Parathyroid adenoma (tissue), 2 donors: Measurements from ENCODE around the gene PSMB5.

Experiments used
- H2AFZ ChIP-seq: fragments of 300-600 bp; sonication (generic); one replicate; pipeline ENCODE4 v1.7.0; 2017; ENCODE audit warnings: antibody characterized with exemption, mild to moderate bottlenecking
- H3K27ac ChIP-seq: fragments of 300-600 bp; sonication (generic); one replicate; pipeline ENCODE4 v1.7.0; 2017
- H3K27me3 ChIP-seq: fragments of 300-600 bp; sonication (generic); one replicate; pipeline ENCODE4 v1.7.0; 2017; ENCODE audit warnings: low read length; ENCODE audit not compliant: control insufficient read depth, insufficient read depth
- H3K36me3 ChIP-seq: fragments of 300-600 bp; sonication (generic); one replicate; pipeline ENCODE4 v1.7.0; 2017; ENCODE audit warnings: low read length; ENCODE audit not compliant: control insufficient read depth, insufficient read depth
- H3K4me1 ChIP-seq: fragments of 300-600 bp; sonication (generic); one replicate; pipeline ENCODE4 v1.7.0; 2017; ENCODE audit warnings: control low read depth
- H3K4me2 ChIP-seq: fragments of 300-600 bp; sonication (generic); one replicate; pipeline ENCODE4 v1.7.0; 2017; ENCODE audit warnings: low read length
- H3K4me3 ChIP-seq: fragments of 300-600 bp; sonication (generic); one replicate; pipeline ENCODE4 v1.7.0; 2017; ENCODE audit warnings: low read depth, low read length
- H3K79me2 ChIP-seq: fragments of 300-600 bp; sonication (generic); one replicate; pipeline ENCODE4 v1.7.0; 2017; ENCODE audit warnings: control low read depth
- H3K9ac ChIP-seq: fragments of 300-600 bp; sonication (generic); one replicate; pipeline ENCODE4 v1.7.0; 2017; ENCODE audit warnings: mild to moderate bottlenecking
- H3K9me3 ChIP-seq: fragments of 300-600 bp; sonication (generic); one replicate; pipeline ENCODE4 v1.7.0; 2017; ENCODE audit warnings: low read length; ENCODE audit not compliant: control insufficient read depth
- TF ChIP-seq, protein P1 (sequence below): fragments of 300-600 bp; sonication (generic); IDR thresholded peaks from one replicate; pipeline ENCODE4 v1.7.0; 2017; ENCODE audit warnings: antibody characterized with exemption, mild to moderate bottlenecking
- donor health status: primary hyperparathyroidism.

The PSMB5 gene

DNA sequence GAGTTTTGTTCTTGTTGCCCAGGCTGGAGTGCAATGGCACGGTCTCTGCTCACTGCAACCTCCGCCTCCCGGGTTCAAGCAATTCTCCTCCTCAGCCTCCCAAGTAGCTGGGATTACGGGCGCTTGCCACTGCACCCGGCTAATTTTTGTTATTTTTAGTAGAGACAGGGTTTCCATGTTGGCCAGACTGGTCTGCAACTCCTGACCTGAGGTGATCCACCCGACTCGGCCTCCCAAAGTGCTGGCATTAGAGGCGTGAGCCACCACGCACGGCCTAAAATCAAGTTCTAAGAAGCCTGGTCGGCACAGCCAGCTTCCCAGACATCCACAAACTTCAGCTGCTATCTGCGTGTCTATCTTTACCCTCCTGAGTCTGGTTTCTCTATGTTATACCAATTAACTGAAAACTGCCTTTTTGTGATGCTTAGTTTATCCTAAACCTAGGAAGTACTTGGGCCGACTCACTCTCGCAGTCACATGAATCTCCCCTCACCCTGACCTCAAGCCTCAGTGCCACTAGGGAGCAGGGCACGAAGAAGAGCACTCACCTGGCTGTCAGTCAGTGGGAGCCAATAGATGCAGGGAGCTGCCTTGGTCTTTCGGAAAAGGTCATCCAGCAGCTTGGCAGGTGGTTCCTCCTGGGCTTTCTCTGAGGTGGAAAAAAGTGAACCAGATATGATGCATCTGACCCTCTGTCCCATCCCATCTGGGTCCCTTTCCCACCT, 26.0 kb upstream of the PSMB5 start:
- Histone ChIP-seq H3K4me2 (no peak overlapping the region), H3K27ac (no peak overlapping the region), H3K4me3 (no peak overlapping the region), H2AFZ (no peak overlapping the region), H3K9me3 (no peaks in the 10 kb centered on the region), H3K4me1 (peaks cover 19% of the 10 kb centered on the region), H3K36me3 (no peaks in the 10 kb centered on the region), H3K79me2 (peaks cover 2% of the 10 kb centered on the region), H3K9ac (no peak overlapping the region), H3K27me3 (no peaks in the 10 kb centered on the region)
- TF ChIP-seq, protein P1, sequence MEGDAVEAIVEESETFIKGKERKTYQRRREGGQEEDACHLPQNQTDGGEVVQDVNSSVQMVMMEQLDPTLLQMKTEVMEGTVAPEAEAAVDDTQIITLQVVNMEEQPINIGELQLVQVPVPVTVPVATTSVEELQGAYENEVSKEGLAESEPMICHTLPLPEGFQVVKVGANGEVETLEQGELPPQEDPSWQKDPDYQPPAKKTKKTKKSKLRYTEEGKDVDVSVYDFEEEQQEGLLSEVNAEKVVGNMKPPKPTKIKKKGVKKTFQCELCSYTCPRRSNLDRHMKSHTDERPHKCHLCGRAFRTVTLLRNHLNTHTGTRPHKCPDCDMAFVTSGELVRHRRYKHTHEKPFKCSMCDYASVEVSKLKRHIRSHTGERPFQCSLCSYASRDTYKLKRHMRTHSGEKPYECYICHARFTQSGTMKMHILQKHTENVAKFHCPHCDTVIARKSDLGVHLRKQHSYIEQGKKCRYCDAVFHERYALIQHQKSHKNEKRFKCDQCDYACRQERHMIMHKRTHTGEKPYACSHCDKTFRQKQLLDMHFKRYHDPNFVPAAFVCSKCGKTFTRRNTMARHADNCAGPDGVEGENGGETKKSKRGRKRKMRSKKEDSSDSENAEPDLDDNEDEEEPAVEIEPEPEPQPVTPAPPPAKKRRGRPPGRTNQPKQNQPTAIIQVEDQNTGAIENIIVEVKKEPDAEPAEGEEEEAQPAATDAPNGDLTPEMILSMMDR, result no peak

DNA sequence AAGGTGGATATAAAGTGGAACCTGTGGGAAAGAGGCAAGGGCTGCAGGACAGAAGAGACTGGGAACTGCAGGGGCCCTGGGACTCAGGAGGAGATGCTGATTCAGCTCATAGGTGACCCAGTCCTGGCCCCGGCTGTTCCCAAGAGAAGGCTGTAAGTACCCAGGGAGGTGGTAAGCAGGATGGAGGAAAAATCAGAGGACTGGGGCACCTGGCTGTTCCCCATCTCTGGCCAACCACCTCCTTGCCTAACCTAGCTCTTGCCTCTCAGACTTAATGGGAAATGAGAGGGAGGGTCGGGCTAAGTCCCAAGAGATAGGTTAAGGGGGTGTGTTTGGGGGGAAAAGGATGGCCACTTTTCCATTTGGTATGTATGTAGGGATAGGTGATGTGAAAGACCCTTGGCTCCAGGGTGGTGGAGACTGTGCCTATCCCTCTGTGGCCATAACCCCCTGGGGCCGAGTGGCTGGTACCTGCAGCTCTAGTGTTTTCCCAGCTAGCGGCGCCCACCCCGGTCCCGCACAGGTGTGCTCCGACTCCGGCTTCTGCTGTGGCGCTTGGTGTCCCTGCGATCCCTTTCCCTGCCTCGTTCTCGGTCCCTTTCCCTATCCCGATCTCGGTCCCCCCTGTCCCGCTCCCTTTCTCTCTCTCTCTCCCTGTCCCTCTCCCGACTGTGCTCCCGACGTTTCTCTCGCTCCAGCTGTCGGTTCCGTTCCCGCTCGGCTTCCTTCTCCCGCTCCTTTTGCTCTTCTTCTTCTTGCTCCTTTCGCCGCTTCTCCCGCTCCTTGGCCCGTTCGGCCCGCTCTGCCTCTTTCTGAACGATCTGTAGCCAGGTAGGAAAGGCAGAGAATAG, 24.2 kb upstream of the PSMB5 start:
- Histone ChIP-seq H2AFZ (no peak overlapping the region), H3K4me2 (no peak overlapping the region), H3K79me2 (no peaks in the 10 kb centered on the region), H3K4me3 (no peak overlapping the region), H3K27ac (no peak overlapping the region), H3K9ac (no peak overlapping the region), H3K4me1 (peaks cover 19% of the 10 kb centered on the region), H3K36me3 (no peaks in the 10 kb centered on the region), H3K9me3 (no peaks in the 10 kb centered on the region), H3K27me3 (no peaks in the 10 kb centered on the region)
- TF ChIP-seq, protein P1, result no peak

DNA sequence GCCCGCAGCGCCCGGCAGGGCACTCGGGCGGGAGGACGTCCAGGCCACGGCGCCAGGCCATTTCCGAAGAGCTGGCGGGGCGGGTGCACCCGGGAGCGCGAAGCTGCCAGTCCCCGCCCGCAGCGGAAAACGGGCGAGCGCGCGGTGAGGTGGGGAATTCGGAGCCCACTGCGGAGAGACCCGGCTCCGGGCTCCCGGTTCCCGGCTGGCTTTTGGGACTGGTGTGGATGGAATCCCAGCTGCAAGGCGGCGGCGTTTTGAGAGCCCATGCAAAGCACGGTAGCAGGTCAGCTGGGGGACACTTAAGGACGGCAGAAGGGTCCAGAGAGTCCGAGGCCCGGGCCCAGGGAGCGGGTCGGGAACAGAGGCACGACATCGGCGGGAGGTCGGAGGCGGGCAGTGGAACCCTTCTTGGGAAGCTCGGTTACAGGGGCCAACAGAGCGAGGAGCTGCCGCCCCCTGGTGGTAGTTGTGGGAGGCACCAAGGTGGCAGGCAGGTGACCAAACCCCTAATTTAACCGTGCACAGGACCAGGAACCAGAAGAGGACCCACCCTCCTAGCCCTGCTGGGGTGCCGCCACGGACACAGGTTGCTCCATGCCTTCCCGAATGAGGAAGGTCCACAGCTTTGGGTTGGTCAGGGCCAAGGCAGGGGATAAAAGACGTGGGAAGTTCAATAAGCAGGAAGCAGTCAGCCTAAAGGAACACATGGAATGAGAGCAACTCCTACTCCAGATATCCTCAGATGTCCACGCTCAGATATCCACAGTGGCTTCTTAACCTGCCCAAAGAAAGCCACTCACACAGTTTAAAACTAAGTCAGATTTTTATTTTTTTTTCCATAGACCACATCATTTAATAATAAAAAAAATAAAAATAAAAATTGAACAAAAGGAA, 23.3 kb upstream of the PSMB5 start:
- H3K4me2 ChIP-seq, result peak overlapping the region; percentile 98
- TF ChIP-seq, protein P1, result peak; percentile 95
- peak overlapping the region; percentile 64 for H3K4me3 ChIP-seq
- H3K27ac ChIP-seq, result peak overlapping the region; percentile 61
- H3K27me3 ChIP-seq, result no peaks in the 10 kb centered on the region
- peaks cover 19% of the 10 kb centered on the region for H3K4me1 ChIP-seq
- no peaks in the 10 kb centered on the region for H3K9me3 ChIP-seq
- peak overlapping the region; percentile 93 for H2AFZ ChIP-seq
- H3K79me2 ChIP-seq, result no peaks in the 10 kb centered on the region
- no peaks in the 10 kb centered on the region for H3K36me3 ChIP-seq
- H3K9ac ChIP-seq, result peak overlapping the region; percentile 46

DNA sequence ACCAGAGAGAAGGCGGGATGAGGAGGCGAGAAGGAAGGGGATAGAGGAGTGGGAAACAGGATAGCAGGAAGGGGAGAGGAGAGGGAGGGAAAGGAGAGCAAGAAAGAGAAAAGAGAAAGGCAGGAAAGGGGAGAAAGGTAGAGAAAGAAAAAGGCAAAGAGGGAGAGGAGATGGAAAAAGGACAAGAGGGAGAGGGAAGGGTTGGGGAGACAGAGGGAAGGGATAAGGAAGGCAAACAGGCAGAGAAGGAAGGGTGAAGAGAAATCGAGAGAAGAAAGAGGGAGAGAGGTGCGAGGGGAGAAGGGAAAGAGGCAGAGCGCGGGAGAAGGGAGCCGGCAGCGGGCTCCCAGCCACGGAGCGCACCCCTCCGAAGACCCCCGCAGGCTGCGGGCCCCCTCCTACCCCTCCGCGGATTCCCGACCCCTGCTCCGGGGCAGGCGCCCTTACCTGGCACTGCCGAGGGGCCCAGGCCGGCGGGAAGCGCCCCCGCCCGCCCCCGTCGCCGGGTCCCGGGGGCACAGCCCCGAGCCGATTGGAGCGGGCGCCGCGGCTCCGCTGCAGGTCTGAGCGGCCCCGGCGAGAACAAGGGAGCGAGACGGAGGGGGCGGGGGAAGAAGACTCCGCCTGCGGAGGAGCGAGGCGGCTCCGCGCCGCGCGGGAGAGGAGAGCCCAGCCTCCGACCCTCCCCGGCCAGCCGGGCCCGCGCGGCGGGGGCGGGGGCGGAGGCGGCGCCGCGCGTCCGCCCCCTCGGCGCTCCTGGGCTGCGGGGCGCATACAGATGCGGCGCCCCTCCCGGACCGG, 22.5 kb upstream of the PSMB5 start, which contains the start of gene CDH24:
TSS of gene CDH24 (minus strand) at position 565 of the 801 bp plus-strand sequence. CDS start 1,787 bp downstream, outside the sequence.
- Histone ChIP-seq H2AFZ (peak within 1 kb of the TSS; percentile 93), H3K4me2 (peak within 1 kb of the TSS; percentile 98), H3K36me3 (no peaks in the 10 kb centered on the region), H3K9ac (peak within 1 kb of the TSS; percentile 46), H3K27ac (peak within 1 kb of the TSS; percentile 61), H3K27me3 (no peaks in the 10 kb centered on the region), H3K4me1 (peaks cover 16% of the 10 kb centered on the region), H3K79me2 (no peaks in the 10 kb centered on the region), H3K4me3 (peak within 1 kb of the TSS; percentile 64), H3K9me3 (no peaks in the 10 kb centered on the region)
- TF ChIP-seq, protein P1, result no peak
